HG03103 (cell line): ENCODE results near the gene POPDC2.

Experiments used
- ATAC-seq: cut with Tn5 transposase; IDR thresholded peaks from one replicate; pipeline ENCODE4 v1.9.1; 2021; ENCODE audit warnings: low read depth; ENCODE audit not compliant: unreplicated experiment

POPDC2 gene

GRCh38 chr3:119642746-119643473, 17.5 kb downstream of the POPDC2 start:
- no peak for ATAC-seq

DNA sequence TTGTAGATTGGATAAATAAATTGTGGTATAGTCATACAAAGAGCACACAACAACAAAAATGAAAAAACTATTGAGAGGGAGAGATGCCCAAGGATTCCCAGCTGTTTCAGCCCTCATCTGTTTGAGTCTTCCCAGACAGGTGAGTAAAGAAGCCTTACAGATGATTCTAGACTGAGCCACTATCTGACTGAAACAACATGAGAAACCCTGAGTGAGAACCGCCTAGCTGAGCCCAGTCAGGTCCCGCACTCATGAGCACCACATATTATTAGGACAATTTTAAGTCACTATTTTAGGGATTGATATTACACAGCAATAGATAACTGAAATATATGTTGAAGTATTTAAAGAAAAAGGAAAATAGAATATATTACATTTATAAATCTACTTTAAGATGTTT, 19.0 kb downstream of the POPDC2 start:
- ATAC-seq, result no peak

- ATAC-seq, result no peak
Measured at GRCh38 chr3:119639494-119640350, 20.7 kb downstream of the POPDC2 start.

GRCh38 chr3:119637679-119638477, 22.5 kb downstream of the POPDC2 start:
- ATAC-seq, result peak; percentile 24

DNA sequence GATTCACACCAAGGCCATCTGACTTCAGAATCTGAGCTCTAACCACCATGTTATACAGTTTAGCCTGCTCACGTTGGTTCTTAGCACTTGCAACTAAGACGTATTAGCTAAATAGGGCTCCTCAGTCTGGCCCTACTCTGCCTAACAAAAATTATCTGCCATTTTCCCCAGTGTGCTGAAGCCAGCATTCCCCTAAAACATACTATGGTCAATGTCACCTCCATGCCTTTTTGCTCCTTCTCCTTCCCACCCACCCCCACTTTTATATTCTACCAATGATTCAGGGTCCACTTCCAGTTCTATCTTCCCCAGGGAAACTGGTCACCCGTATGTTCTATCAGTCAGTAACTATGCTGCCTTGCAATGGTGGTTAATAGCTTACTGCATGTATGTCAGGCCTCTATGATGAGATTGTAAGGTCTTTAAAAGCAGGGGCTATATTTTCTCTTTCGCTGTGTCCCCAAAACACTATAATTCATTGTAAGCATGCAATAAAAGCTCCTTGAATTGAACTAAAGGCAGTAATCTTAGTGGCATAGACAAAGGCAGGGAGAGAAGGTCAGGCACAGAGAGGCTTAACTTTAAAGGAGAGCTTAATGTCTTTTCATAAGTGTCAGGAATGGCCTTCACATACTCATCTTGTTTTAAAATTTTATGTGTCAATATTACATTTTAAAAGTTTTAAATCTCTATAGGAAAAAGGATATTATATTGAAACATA, 23.3 kb downstream of the POPDC2 start:
- no peak for ATAC-seq

DNA sequence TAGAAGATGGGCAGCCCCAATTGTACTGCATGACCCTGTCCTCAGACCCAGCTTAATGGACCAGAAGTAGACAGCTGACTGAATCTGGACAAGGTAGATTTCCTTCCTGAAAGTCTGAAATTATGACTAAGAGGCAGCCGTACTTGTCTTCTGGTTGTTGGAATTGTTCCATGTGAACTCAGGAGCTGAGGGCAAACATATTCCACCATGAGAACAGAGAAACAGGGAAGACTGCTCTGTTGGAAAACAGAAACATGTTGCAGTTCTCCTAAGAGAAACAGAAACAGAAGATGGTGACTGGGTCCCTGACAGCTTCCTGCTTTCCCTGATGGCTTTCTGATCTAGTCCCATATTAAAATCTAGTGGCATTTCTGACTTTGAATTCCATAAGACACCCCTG, 24.1 kb downstream of the POPDC2 start:
- ATAC-seq, result no peak

DNA sequence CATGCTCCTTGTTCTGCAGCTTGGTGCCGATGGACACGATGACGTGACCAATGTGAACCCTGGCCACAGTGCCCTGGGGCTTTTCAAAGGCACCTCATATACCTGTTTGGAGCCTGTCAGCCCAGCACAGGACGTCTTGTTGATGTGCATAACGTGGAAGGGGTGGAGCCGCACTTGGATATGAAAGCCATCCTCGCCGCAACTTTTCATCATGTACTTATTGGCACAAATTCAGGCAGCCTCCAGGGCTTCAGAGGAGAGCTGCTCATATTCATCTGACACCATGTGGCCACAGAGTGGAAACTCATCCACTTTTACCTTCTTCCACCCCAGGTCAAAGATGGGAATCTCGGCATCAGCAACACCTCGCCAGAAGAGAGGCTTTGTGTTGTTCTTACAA, 24.7 kb downstream of the POPDC2 start:
- no peak for ATAC-seq

- no peak for ATAC-seq
Measured at GRCh38 chr3:119632829-119633228, 27.6 kb downstream of the POPDC2 start.

- no peak for ATAC-seq
Measured at GRCh38 chr3:119632216-119632615, 28.2 kb downstream of the POPDC2 start.

DNA sequence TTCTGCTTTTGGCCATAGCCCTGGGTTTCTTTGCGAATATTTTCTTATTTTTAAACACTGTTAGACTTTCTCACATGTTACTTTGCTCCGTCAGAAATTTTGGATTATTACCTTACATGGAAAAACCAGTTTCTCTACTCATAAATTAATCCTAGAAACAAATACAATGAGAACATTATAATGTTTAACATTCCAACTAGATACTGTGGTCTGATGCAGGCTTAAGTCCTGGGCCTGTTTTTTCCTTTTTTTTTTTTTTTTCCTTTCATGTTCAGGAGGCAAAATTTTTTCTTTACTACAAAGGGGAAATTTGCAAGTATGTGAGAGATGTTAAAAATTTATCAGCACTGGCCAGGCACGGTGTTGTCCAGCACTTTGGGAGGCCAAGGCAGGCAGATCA, 28.9 kb downstream of the POPDC2 start:
- ATAC-seq, result no peak

- no peak for ATAC-seq
Measured at GRCh38 chr3:119630880-119631329, 29.5 kb downstream of the POPDC2 start.

DNA sequence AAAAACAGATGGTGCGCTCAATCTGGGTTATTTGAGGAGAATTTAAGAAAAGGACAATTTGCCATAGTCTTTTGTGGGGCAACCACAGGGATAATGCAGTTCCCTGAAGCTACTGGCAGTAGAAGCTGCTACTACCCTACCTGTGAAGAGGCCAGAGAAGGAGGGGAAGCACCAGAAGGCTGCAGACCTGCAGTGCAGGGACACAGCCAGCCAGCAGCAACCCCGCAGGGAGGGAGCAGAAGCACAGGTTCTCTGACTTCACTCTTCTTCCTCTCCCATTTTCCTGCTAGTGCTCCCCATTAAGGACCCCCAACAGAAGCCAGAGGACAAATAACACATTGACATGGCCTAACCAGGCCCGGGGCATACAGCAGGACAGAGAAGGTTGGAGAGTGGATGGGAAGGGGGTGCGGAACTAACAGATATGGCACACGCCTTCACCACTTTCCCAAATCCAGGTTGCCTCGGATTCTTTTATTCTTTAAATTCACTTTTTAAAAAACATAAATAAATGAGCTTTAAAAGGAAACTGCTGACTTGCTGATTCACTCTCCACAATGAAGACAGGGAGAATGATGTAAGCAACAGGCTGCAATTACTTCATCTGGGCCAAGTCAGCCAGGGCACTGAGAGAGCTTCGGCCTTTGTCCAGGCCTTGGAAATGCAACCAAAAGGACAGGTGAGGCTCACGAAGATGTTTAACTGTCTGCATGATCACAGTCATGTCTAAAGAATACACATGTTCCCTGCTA, 30.1 kb downstream of the POPDC2 start:
- ATAC-seq, result no peak

DNA sequence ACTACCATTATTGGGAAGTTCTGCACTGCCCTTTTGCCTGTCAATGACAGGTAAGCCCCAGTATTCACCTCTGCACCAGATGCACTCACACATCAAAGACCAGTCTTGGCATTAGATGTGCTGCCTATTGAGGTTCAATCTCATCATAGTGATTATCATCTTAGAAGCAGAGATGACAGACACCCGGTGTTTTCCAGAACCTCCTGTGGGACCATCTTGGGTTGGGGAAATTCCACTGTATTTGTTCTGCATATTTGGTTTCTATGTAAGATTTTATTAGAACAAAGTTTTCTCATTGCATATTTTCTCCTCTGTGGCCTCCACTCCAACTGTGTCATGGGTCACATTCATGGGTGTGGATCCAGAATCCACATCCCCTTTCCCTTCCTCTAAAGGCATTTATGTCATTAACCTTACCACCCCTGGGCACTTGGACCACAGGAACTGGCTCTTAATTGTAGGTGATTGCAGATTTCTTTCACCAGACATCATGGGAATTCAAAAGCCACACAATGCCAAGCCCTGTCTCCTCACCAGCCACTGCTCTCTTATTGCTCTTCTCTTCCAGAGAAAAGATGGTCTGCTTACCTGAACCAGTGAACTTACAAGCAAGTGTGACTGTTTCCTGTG, 31.5 kb downstream of the POPDC2 start:
- no peak for ATAC-seq

- ATAC-seq, result peak; percentile 39
Measured at GRCh38 chr3:119628390-119628789, 32.0 kb downstream of the POPDC2 start.

DNA sequence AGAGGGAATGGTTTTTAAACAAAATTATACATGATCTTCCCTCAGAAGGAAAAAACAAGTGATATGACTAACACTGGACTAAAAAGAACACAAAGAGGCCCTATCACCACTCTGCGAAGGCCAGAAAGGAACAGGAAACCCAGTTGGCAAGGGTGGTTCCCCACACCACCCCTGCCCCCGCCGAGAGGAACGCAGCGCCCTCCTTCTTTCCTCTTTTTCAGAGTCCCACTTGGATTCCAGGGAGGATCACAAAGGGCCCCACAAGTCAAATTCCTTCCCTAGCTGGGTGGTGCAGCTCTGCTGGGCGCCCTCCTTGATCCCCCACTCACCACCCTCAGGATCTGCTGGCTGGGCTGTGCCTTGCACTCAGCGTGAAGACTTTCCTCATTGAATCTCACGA, 32.9 kb downstream of the POPDC2 start:
- ATAC-seq, result peak; percentile 34

DNA sequence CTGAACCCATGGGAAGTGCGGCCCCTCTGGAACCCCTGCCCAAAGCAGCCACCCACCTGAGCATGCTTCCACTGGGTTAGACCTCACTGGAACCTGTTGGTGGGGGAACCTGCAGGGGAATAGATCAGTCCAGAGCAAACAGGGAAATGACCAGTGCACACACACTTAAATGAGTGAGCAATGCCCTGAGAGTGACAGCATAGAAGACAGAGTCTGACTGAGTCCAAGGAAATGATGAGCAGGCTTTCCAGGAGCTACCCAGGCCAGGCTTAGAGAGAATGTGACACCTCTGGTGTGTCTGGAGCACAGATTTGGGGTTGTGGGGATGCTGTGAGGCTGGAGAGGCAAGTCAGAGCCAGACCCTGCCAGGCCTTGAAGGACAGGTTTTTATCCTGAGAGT, 34.2 kb downstream of the POPDC2 start:
- no peak for ATAC-seq

DNA sequence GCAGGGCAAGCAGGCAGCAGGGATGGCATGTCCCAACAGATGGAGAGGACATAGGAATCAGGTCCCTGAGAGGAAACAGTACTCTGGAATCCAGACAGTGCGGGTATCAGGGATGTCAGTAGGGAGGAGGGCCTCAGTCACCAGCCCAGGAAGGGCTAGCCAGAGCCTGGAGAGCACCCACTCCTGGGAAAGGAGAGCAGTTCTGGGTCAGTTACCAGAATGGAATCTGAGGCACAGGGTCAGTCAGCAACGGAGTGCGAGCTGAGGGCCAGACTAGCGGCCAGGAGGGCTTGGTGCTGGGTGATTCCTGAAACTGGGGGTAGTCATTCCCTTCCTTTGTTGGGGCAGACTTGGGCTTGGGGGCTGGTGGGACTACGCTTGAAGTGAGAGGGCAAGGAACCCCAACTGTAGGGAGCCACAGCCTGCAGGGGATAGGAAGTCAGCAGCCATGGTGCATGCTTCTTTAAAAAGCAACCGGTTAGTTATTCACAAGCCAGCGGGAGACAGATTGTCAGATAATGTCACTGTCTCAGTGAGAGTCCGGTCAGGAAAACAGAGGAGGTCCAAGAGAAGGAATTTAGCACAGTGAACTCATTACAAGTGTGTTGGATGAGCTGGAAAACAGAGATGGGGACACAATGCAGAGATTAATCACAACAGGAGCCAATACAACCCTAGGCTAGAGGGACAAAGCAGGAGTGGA, 34.8 kb downstream of the POPDC2 start:
- ATAC-seq, result no peak

DNA sequence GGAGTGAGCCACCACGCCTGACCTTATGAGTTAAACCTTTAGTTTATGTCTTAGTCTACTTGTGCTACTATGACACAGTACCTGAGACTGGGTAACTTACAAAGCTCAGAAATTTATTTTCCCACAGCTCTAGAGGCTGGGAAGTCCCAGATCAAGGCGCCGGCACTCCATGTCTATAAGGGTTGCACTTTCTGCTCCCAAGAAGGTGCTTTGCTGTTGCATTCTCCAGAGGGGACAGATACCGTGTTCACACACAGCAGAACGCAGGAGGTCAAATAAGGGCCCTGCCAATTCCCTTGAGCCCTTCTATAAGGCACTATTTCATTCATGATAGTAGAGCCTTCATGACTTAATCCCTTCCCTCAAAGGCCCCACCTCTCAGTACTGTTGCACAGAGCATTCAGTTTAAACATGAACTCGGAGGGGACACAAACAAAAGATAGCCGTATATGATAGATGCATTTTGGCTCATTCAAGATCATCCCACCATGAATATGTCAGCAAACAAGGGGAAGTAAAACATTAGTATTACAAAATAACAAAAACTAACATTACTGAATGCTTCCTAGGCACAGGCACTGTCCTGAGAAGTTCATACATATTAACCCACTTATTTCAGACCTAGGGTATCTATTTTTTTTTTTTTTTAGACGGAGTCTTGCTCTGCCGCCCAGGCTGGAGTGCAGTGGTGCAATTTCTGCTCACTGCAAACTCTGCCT, 36.2 kb downstream of the POPDC2 start:
- ATAC-seq, result no peak
